Neural progenitor cell (in vitro differentiated cells): ENCODE measurements around the gene UBXN2A.

Experiments used
- CTCF ChIP-seq: fragments of 200-600 bp; sonication (generic); IDR thresholded peaks from 2 replicates; pipeline ENCODE4 v1.5.1; 2017; ENCODE audit warnings: antibody characterized with exemption, mild to moderate bottlenecking
- EZH2phosphoT487 ChIP-seq: fragments of 200-600 bp; sonication (generic); IDR thresholded peaks from 2 replicates; pipeline ENCODE4 v1.6.1; 2017; ENCODE audit warnings: antibody characterized with exemption

GRCh38 chr2:24007693-24008092 lies 67.4 kb downstream of the UBXN2A start:
- no peak for TF ChIP-seq CTCF
- TF ChIP-seq EZH2phosphoT487, result no peak
